HepG2 (cell line): ENCODE data around the gene SSBP4. TPM values are rescaled to one million over a fixed set of nuclear protein-coding genes. Genes with fewer than 3 reads are reported as not detected.

Source experiments
- CSRNP1 ChIP-seq: sonication (generic); formaldehyde crosslinking; IDR thresholded peaks from 2 replicates; pipeline ENCODE4 v1.8.1; 2023; ENCODE audit warnings: mild to moderate bottlenecking, missing genetic modification reagents
- KAT7 ChIP-seq: IDR thresholded peaks from 2 replicates; pipeline ENCODE4 v1.6.1; 2018; ENCODE audit warnings: borderline replicate concordance, missing compliant biosample characterization
- KIAA2018 ChIP-seq: sonication (generic); formaldehyde crosslinking; IDR thresholded peaks from 2 replicates; pipeline ENCODE4 v1.5.0; 2020; ENCODE audit warnings: mild to moderate bottlenecking, missing genetic modification reagents, borderline replicate concordance
- NKX3-1 ChIP-seq: sonication (generic); formaldehyde crosslinking; IDR thresholded peaks from 2 replicates; pipeline ENCODE4 v1.5.0; 2020; ENCODE audit warnings: missing genetic modification reagents
- REXO4 ChIP-seq: sonication (generic); formaldehyde crosslinking; IDR thresholded peaks from 2 replicates; pipeline ENCODE4 v1.8.0; 2022; ENCODE audit warnings: missing genetic modification reagents, mild to moderate bottlenecking, borderline replicate concordance
- SMYD3 ChIP-seq: sonication (generic); formaldehyde crosslinking; IDR thresholded peaks from 2 replicates; pipeline ENCODE4 v1.8.1; 2023; ENCODE audit warnings: mild to moderate bottlenecking, missing genetic modification reagents
- SOX6 ChIP-seq, 2 experiments: fragments of 450-650 bp in 1 of 2; sonication (generic) in 1 of 2; formaldehyde crosslinking in 1 of 2; IDR thresholded peaks; 2 replicates each; pipeline versions ENCODE4 v1.4.0 to v1.6.1; 2017 to 2020; ENCODE audit warnings: antibody characterized with exemption in 1 of 2, mild to moderate bottlenecking in 1 of 2, missing genetic modification reagents in 1 of 2
- SRSF4 ChIP-seq: fragments of 200-400 bp; formaldehyde crosslinking; IDR thresholded peaks from one replicate; pipeline ENCODE4 v1.6.1; 2018; ENCODE audit warnings: mild to moderate bottlenecking, low read depth, low read length, moderate library complexity; ENCODE audit not compliant: poor library complexity, severe bottlenecking
- SUZ12 ChIP-seq: fragments of 150-350 bp; IDR thresholded peaks from 2 replicates; pipeline ENCODE4 v1.6.1; 2014; ENCODE audit warnings: low read depth, low read length
- TIGD3 ChIP-seq: sonication (generic); formaldehyde crosslinking; IDR thresholded peaks from 2 replicates; pipeline ENCODE4 v1.5.1; 2020; ENCODE audit warnings: mild to moderate bottlenecking, missing genetic modification reagents, borderline replicate concordance
- ZBTB42 ChIP-seq: sonication (generic); formaldehyde crosslinking; IDR thresholded peaks from 2 replicates; pipeline ENCODE4 v1.5.0; 2020; ENCODE audit warnings: mild to moderate bottlenecking, missing genetic modification reagents
- ZFP36 ChIP-seq: fragments of 150-350 bp; IDR thresholded peaks from 2 replicates; pipeline ENCODE4 v1.6.1; 2018; ENCODE audit warnings: borderline replicate concordance, low read length, low read depth; ENCODE audit not compliant: partially characterized antibody
- ZKSCAN1 ChIP-seq: fragments of 150-350 bp; IDR thresholded peaks from 2 replicates; pipeline ENCODE4 v1.6.1; 2014; ENCODE audit warnings: low read length
- ZMAT5 ChIP-seq: sonication (generic); formaldehyde crosslinking; IDR thresholded peaks from 2 replicates; pipeline ENCODE4 v1.5.0; 2020; ENCODE audit warnings: mild to moderate bottlenecking, low read depth, missing genetic modification reagents, borderline replicate concordance
- ZNF552 ChIP-seq: sonication (generic); formaldehyde crosslinking; IDR thresholded peaks from 2 replicates; pipeline ENCODE4 v1.9.0; 2022; ENCODE audit warnings: missing genetic modification reagents, mild to moderate bottlenecking, borderline replicate concordance
- ZNF557 ChIP-seq: sonication (generic); formaldehyde crosslinking; IDR thresholded peaks from 2 replicates; pipeline ENCODE4 v1.4.0; 2020; ENCODE audit warnings: missing genetic modification reagents
- polyA plus RNA-seq, 8 experiments: library from polyadenylated mRNA; depleted of rRNA in 3 of 8; stranded (reverse) in 7 of 8; unstranded in 1 of 8; fragments of >200 nt; fragmentation: Illumina TruSeq in 4 of 8; extraction: Trizol in 4 of 8; gene quantifications; 2 replicates each; pipeline versions ENCODE4 v1.2.1 to v1.2.3, GENCODE V29; 2011 to 2016; ENCODE audit warnings: low read depth in 4 of 8, missing spikeins in 1 of 8, mixed read lengths in 1 of 8; ENCODE audit not compliant: insufficient read depth in 1 of 8
- total RNA-seq, 5 experiments: library from RNA; depleted of rRNA; stranded (reverse); fragments of >200 nt; fragmentation: Illumina TruSeq; extraction: Trizol; gene quantifications; 2 replicates each; pipeline ENCODE4 v1.2.3, GENCODE V29; 2016; ENCODE audit warnings: low read depth in 1 of 5

SSBP4 gene
- total and polyA plus RNA-seq, 2 of the 13 experiments (the other 11 are each of a cell fraction or from before 2014, with no cell fraction given), result 20.8 to 39.5 TPM

- TF ChIP-seq KIAA2018 (CRISPR knock-in tag) (no peak), SMYD3 (CRISPR knock-in tag) (no peak), SOX6 (IDR thresholded peaks at IDR 0.05) (no peak), SOX6 (CRISPR knock-in tag; IDR thresholded peaks at IDR 0.05) (peak; percentile 84), CSRNP1 (peak; percentile 73), ZKSCAN1 (no peak; the same call in 1 of the 2 replicates), REXO4 (CRISPR knock-in tag) (no peak), ZBTB42 (CRISPR knock-in tag) (peak; percentile 83; the same call in 1 of the 2 replicates), ZFP36 (no peak), ZNF557 (CRISPR knock-in tag) (peak; percentile 91), TIGD3 (CRISPR knock-in tag) (no peak), SUZ12 (no peak), ZMAT5 (CRISPR knock-in tag) (no peak), KAT7 (CRISPR knock-in tag) (peak; percentile 78), SRSF4 (no peak), NKX3-1 (peak; percentile 80), ZNF552 (no peak; the same call in 1 of the 2 replicates)
Measured at GRCh38 chr19:18385675-18386542, 33.3 kb upstream of the SSBP4 start, which contains the start of gene GDF15 (continued).
